ENCODE results near the gene CD9.

Gene CD9

GRCh38 chr12:6273541-6274230 is 73.5 kb downstream of the CD9 start:
- Histone ChIP-seq H3K27me3 (ENCODE audit: insufficient read depth, poor library complexity, severe bottlenecking) (peaks cover 9% of the 10 kb centered on the region), H3K27ac (replicated peaks) (no peak overlapping the region), H3K4me3 (replicated peaks; ENCODE audit: insufficient read depth, low read length) (no peak overlapping the region)
- no peak for TF ChIP-seq REST (IDR thresholded peaks at IDR 0.05; ENCODE audit: insufficient replicate concordance, low read depth)
- no peak for DNase-seq (ENCODE audit: low read depth in 1 of 2, low spot score in 1 of 2)

- no peak for DNase-seq (ENCODE audit: low read depth in 1 of 2, low spot score in 1 of 2)
- no peak overlapping the region for H3K4me3 ChIP-seq (replicated peaks; ENCODE audit: insufficient read depth, low read length)
- H3K27ac ChIP-seq (replicated peaks): no peak overlapping the region
- TF ChIP-seq SPI1 (IDR thresholded peaks at IDR 0.05; ENCODE audit: borderline replicate concordance, low read depth): no peak
- TF ChIP-seq GABPA (IDR thresholded peaks at IDR 0.05; ENCODE audit: low read depth): no peak
- TF ChIP-seq POLR2AphosphoS5 (IDR thresholded peaks at IDR 0.05; ENCODE audit: low read depth): no peak
- no peak for TF ChIP-seq REST (IDR thresholded peaks at IDR 0.05; ENCODE audit: insufficient replicate concordance, low read depth)
- TF ChIP-seq CTCF (IDR thresholded peaks at IDR 0.05; ENCODE audit: insufficient read depth, low read length): no peak
- H3K27me3 ChIP-seq (ENCODE audit: insufficient read depth, poor library complexity, severe bottlenecking): peaks cover 9% of the 10 kb centered on the region
Measured at GRCh38 chr12:6274231-6275221, 74.3 kb downstream of the CD9 start.

- H3K4me3 ChIP-seq (replicated peaks; ENCODE audit: insufficient read depth, low read length): no peak overlapping the region
- TF ChIP-seq GABPA (IDR thresholded peaks at IDR 0.05; ENCODE audit: low read depth) (no peak), CTCF (IDR thresholded peaks at IDR 0.05; ENCODE audit: insufficient read depth, low read length) (no peak), REST (IDR thresholded peaks at IDR 0.05; ENCODE audit: insufficient replicate concordance, low read depth) (no peak), POLR2AphosphoS5 (IDR thresholded peaks at IDR 0.05; ENCODE audit: low read depth) (no peak), SPI1 (IDR thresholded peaks at IDR 0.05; ENCODE audit: borderline replicate concordance, low read depth) (no peak)
Measured at GRCh38 chr12:6275928-6276887, 76.0 kb downstream of the CD9 start.

More at GRCh38 chr12:6275928-6276887, 76.0 kb downstream of the CD9 start:
- Histone ChIP-seq H3K27ac (replicated peaks) (no peak overlapping the region), H3K27me3 (ENCODE audit: insufficient read depth, poor library complexity, severe bottlenecking) (peaks cover 9% of the 10 kb centered on the region)
- no peak for DNase-seq (ENCODE audit: low read depth in 1 of 2, low spot score in 1 of 2)

Data from HL-60 (cell line).